GM19467 (cell line): Measurements from ENCODE around the gene UBN1.

Experiments
- ATAC-seq: cut with Tn5 transposase; IDR thresholded peaks from one replicate; pipeline ENCODE4 v1.9.1; 2021; ENCODE audit warnings: mild to moderate bottlenecking, moderate library complexity; ENCODE audit not compliant: unreplicated experiment

Gene UBN1

DNA sequence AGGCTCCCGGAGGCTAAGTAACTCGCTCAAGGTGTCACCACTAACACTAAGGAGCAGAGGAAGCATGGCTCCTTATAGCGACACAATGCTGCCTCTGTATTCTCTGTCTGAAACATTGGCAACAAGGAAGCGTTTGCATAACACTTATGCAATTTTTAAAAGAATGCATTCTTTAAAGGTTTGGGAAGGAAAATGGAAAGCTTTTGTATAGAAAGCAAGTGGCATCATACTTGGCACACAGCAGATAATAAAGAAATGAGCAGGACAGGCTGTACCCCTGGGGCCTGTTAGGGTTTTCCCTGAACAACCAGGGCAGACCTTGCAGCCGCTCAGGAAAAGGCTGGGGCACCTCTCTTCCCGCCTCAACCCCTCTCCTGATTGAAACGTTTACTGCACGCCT lies 52.8 kb downstream of the UBN1 start:
- no peak for ATAC-seq

DNA sequence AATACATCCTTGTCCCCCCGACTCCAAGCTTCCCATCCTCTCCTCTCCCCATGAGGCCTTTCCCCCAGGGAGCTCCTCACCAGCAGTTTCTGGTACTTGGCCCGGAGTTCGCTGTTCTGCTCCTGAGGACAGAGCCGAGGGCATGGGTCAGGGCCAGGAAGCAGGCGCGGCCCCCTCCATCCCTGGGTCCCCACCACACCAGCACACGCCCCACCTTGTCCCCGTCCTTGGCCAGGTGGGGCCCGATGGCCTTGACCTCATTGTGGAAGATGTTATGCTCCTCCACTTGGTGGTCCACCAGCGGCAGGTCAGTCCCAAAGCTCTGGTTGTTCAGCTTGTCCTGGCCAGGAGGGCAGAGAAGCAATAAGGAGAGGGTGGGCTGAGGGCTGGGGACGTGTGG lies 53.5 kb downstream of the UBN1 start:
- ATAC-seq = no peak

DNA sequence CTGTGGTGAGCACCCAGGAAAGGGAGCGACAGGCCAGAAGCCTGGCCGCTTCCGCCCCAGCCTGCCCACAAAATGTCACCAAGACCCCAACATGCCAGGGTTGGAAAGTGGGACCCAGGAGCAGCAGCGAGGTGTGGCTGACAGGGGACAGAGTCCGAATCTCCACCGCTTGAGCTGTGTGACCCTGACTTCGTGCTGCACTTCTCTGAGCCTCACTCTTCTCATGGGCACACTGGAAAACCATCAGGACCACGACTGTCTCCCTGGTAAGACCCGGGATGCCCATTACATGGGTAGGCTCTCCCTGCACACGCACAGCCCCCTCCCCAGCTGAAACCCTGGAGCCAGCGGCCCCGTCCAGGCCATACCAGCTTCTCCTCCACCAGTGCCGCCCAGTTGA lies 54.8 kb downstream of the UBN1 start:
- no peak for ATAC-seq

DNA sequence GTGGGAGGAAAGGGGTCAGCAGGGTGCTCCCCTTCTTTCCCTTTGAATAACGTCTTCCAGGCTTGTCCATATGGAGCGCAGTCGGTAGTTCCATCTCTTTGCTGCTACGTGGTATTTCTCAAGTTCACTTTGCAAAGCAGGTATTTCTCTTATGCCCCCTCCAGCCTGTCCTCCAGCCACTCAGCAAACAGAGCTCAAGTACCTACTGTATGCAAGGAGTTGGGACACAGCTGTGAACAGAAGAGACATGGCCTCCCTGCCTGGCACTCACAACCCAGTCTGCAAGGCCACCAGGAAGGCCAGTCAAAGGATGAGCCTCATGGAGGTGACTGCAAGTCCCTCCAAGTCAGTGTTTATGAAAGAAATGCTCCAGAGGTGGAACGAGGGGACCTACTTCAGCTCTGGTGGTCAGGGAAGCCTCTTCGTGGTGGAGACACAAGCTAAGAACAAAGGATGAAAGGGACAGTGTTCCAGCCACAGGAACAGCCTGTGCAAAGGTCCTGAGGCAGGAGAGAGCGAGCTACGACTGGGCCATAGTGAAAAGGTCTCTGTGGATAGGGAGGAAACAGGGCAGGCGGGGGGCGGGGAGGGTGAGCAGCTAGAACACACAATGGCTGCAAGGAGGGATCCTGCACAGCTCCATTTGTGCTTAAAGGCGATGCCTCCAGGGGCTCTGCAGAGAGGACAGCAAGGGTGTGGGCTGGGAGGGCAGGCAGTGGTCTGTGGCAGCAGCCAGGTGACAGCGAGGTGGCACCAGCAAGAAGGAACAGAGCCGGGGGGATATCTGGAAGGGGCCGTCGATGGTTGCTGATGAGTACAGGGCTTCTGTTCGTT lies 57.0 kb downstream of the UBN1 start:
- ATAC-seq = no peak

DNA sequence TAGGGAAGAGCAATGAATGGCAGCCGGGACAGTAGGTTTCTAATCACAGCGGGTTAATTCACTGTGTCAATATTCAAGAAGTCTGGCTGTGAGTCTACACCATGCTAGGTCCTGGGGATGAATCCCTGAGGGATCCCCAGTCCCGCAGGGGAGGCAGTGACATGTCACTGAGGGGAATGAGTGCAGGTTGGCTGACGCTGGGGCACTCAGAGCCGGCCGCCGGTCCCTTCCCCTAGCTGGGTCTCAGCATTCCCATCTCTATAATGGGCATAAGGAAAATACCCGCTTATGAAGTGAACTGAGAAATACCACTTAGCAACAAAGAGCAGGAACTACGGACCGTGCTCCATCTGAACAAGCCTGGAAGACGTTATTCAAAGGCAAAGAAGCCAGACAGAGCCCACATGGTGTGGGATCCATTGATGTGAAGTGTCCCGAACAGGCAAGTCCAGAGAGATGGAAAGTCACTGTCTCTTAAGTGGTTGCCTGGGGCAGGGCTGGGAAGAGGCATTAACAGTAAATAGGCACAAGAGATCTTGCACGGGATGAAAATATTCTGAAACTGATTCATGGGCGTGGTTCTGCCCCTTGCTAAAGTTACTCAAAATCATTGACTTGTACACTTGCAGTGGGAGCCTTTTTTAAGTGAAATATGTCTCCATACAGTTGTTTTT lies 57.8 kb downstream of the UBN1 start:
- ATAC-seq = no peak

DNA sequence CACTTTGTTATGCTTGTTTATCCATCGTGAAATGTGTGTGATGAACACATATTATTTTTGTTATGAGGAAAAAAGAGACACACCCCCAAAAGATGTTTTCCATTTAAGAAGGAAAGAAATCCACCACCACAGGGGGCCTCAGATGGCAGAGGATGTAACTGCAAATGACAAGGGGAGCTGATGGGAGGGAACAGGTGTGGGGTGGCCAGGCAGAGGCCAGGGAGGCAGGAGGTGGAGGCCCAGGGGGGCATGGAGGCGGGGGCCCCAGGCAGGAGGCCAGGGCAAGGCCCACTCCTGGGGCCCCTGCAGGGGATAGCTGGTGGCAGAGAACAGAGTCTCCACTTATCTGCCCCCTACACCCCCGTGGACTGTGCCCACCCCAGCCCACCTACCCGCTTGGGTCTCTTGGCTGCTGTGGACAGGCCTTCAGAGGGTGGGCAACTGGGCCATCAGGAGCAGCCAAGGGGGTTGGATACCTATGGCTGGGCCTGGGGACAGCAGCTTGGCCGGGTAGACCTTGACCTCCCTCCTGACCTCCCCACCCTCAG lies 61.6 kb downstream of the UBN1 start:
- no peak for ATAC-seq

DNA sequence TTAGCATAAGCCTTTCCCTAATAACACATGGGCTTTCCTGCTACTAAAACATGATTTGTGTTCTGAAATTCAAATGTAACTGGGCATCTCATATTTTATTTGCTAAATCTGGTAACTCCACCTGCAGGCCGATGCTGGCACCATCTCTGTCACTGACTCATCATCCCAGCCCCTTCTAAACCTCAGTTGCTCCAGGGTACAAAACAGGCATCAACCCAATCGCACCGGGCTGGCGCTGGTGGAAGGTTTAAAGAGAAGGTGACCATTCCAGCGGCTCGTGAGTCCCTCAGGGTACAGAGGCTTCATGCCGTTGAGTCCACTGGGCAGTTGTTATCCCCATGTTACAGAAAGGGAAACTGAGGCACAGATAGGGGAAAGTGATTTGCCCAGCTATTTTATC lies 62.5 kb downstream of the UBN1 start:
- no peak for ATAC-seq

DNA sequence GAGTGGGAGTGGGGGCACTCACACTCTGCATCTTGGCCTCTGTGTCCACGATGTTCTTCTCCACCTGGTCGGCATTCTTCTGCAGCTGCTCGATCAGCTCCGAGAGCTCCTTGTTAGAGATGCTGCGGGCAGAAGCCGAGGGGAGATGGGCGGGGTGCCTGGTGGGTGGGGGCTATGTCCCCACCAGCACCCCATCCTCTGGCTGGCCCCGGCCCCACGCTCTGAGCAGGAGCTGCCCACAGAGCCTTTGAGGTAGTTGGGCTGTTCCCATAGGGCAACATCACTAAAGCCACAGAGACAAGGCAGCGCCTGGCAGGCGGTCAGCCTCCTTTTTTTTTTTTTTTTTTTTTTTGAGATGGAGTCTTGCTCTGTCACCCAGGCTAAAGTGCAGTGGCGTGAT lies 63.5 kb downstream of the UBN1 start:
- ATAC-seq = no peak

DNA sequence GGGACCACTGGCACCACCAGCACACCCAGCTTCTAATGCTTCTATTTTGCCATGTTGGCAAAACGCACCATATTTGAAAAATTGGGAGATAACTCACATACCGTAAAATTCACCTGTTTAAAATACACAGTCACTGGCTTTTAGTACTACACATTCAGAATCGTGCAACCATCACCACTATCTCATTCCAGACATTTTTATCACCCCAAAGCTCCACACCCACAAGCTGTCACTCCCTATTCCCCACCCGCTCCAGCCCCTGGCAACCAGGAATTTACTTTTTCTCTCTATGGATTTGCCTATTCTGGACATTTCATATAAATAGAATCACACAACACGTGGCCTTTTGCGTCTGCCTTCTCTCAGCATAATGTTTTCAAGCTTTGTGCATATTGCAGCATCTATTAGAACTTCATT lies 64.7 kb downstream of the UBN1 start:
- ATAC-seq = no peak

DNA sequence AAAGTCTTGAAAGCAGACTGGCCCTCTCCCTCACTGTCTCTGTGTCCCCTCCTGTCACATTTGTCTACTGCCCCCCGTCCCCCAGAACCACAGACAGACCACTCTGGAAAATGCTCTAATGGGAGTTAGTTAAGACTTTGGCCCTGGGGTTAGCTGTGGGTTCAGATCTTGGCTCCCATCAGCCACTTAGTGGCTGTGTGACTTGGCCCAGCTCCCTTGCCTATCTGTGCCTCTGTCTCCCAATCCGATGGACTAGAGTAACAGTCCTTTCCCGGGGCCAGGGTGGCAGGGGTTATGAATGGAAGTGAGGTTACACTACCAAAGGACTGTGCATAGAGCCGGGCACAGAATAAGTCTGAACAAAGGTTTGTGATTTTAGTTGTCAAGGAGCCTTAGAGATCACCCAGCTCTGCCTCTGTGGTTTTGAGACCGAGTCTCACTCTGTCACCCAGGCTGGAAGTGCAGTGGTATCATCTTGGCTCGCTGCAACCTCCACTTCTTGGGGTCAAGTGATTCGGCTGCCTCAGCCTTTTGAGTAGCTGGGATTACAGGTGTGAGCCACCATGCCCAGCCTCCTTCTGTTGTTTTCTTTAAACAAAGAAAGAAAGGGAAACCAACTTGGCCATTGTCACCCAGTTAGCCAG lies 66.0 kb downstream of the UBN1 start:
- ATAC-seq = no peak

DNA sequence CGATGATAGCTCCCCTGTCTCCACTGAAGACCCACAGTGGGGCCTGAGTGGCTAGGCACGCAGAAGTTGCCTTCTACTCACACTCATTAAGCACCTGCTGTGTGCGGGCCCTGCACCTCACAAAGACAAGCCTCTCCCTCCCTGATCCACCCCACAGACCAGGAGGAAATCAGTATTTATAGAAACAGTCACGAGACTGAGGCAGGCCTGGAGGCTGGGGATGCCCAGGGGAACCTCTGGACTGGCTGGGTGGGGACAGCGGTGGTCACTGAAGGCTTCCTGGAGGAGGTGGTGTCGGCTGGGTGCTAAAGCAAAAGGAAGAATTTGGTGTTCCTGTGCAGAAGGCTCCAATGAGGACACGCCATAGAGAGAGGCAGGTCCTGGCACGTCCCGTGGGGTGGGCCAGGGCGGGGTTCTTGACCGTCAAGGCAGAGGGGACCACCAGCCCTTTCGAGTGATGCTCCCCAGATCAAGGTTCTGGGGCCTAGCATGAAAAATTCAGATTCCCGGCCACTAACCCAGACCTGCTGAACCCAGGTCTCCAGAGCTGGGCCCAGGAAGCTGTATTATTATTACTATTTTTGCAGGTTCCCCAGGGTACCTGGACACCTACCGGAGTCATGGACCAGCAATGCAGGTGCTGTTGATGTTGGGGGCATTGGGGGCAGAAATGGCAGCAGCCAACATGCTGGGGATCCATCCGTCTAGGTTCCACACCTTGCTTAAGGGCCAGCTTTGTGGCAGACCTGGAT lies 66.7 kb downstream of the UBN1 start:
- ATAC-seq = no peak

DNA sequence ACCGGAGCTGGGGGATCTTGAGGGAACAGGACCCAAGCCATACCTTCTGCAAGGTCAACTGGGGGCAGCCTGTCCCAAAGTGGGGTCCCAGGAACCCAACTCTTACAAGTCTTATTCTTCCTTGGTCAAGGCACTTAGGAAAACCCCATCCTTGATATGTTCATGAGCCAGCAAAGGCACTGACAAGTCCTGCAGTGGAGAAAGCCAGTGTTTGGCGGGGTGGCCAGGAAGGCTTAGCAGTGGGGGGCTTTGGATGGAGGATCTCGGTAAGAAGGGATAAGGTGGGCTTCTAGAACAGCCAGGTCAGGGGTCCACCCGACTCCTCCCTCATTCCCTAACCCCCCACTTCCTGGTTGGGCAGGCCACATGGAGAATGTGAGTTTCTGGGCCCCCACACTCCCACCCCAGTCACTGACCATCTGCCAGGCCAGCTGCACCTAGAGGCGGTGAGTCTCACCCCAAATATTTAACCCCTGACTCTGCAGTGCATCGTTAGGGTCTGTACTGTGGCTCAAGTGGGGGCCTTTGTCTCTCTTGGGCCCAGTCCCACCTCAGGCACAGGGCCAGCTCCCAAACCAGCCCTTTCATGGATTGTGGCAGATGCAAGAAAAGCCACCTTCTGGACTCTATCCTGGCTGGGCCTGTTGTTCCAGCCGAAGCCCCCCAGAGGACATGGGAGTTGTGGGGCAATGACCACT lies 67.4 kb downstream of the UBN1 start:
- no peak for ATAC-seq

DNA sequence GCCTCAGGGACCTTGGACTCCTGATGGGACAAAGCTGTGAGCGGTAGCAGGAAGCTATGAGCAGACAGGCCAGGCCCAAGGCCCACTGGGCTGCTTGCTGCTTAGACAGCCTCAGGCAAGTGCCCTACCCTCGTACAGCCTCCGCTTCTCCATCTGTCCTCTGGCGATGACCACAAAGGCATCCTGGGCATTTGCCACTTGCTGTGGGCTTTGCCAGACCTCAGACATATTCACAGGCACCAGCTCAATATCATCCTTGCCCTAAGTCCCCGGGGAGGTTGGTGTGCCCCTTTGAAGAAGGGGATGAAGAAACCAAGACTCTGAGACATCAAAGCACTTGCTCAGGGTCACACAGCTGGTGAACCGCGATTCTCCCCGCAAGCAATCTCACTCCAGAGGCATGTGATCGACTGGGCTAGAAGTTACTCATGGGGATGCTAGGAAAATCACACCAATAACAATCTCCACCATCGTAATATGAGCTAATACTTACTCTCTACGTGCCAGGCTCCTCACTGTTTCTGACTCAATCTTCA lies 68.0 kb downstream of the UBN1 start:
- ATAC-seq = no peak

DNA sequence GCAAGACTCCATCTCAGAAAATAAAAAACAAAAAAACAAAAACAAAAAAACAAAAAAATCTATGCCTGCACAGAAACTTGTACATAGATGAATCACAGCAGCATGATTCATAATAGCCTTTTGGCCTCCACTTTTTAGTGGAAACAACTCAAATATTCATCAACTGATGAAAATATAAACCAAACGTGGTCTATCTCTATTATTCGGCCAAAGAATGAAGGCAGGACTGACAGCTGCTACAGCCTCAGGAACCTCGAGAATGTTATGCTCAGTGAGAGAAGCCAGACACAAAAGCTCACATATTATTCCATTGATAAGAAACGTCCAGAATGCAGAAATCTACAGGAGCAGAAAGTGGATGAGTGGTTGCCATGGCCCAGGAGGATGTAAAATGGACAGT lies 69.8 kb downstream of the UBN1 start:
- no peak for ATAC-seq

DNA sequence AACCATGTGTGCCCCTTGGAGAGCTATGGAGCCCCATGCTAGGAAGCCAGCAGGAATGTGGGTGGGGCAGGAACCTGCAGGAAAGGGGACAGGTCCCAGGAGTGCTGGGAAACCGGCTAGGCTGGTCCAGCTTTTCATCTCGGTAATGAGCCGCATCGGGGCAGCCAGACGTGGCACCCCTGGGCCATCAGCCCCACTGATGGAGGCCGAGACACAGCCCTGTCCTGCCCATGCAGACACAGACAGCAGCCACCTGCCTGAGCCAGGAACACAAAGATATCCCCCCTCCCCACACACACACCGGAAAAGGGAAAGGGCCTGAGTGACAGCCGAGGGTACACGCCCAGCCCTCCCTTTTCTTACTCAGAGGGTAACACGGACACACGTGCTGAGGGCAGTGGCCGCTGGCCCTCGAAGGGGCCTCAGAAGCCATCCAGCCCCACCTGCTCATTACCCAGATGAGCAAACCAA lies 71.5 kb downstream of the UBN1 start:
- ATAC-seq = no peak

DNA sequence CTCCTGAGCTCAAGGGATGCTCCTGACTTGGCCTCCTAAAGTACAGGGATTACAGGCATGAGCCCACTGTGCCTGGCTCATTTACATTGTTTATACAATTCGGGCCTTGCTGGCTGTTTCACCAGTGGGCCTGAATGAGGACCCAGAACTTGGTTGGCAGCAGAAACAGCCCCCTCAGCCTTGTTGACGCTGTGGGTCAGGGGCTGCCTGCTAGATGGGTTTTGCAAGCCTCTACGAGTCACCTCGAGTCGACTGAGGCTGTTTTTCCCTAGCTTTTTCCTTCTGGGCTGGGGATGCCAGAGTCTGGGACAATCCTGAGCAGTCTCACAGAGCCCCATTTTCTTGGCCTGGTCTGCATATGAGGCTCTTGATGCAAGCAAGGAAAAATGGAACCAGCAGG lies 73.5 kb downstream of the UBN1 start:
- no peak for ATAC-seq

DNA sequence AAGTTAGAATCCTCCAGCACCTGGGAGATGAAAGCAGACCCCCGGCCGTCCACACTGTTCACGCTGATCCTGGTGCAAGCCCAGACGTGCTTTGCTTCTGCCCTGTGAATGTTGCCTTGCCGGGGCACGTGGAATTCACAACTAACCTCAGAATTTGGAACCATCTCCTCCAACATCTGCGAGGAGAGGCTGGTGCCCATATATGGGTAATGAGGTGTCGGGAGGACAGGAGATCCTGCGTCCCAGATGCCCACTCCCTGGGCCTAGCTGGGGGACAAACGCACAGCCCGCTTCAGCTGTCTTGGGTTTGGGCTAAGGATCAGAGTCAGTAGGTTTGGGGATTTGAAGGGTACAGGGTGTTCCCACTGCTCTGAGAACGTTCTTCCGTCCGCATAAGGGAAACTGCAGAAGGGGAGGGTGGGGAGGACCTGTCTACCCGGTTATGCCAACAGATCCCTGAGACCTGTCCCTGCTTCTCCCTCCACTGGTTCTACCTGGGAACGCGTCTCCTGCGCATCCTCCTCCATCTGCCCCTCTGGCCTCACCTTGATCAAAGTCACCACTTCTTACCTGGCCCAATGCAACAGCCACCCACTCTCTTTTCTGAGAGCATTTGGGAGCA lies 75.6 kb downstream of the UBN1 start:
- ATAC-seq = no peak

DNA sequence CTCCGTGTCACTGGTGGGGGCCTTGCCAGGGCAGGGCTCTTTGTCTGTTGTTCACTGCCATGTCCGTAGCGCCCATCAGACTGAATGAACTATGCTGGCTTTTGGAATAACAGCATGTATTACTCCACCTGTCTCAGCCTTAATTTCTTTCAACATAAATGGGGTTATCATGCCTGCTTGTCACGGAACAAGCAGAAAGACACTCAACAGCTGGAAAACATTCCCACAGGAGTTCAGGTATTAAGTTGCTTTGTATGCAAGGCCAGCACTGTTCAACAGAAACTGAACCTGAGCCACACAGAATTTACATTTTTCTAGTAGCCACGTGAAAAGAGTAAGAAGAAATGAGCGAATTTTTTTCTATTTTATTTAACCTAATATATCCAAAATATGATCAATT lies 76.6 kb downstream of the UBN1 start:
- no peak for ATAC-seq

DNA sequence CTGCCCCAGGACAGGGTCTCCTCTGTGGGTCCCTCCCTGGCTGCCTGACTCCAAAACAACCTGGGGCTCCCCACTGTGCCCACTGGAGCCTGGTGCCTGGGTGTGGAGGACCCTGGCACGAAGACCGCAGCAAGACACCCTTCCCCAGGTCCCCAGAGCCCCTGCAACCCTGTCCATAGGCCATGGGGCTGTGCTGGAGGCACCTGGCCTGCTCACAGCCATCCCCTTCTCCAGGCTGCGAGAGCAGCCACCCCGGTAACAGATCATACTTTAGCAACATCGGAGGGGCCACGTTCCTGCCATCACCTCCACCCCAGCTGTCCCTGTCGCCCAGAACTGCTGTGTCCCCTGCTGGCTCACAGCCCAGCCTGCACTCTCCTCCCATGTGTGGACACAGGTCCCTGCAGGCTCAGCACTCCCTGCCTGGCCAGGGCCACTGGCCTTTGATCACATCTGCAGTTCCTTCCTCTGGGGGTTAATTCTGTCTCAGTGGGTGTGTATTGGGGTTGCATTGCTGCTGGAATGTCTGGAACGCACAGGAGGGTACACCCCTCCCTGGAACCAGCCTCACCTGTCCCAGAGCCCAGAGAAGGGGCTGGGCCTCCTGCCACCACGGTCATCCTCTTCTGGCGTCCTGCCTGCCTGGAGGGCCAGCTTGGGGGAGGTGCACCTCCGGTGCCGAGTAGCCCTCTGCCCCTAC lies 77.5 kb downstream of the UBN1 start:
- ATAC-seq = no peak
